Loucy (cell line): ENCODE results near the gene CPHXL2.

Experiments used
- EZH2phosphoT487 ChIP-seq: fragments of 200-600 bp; IDR thresholded peaks from 2 replicates; pipeline ENCODE4 v1.6.1; 2018; ENCODE audit warnings: antibody characterized with exemption, mild to moderate bottlenecking, moderate library complexity, borderline replicate concordance
- TF ChIP-seq, protein P1 (sequence below): fragments of 200-600 bp; sonication (generic); conservative IDR thresholded peaks from 2 replicates; pipeline ENCODE4 v1.5.1; 2014; ENCODE audit warnings: mild to moderate bottlenecking, antibody characterized with exemption, low read length

DNA sequence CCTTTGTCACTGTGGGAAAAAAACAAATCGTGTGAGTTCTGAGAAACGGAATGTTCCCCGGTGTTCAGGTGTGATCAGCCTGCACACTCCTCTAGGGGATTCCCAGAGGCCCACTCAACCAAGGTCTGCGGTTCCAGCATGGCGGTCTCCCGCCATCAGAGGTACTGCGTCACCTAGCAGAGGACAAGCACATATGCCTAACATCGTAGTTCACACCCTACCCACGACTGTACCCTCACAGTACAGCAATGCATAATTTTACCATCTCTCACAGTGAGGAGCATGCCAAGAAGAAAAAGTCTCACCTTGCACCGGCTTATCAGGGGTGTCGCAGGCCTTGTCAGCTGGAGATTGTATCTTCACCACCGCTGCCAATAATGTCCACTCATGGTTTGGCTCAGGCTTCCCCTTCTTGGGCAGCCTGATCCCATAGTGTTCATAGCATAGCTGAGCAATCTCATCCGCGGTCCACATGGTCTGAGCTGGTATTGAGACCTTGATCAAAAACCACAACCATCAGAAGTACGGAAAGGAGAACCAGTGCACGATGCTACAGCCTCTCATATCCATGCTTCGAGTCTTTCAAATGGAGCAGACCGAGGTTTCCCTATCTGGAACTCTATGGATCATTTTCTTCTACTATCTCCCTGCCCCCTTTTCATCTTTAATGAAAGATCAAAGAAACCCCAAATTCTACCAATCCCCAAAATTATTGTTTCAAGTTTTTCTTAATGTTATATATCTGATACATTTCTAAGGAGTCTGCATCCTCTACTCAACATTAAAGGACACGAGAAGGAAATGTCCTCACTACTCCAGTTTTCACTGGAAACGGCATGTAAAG, 56.3 kb downstream of the CPHXL2 start:
- TF ChIP-seq, protein P1, sequence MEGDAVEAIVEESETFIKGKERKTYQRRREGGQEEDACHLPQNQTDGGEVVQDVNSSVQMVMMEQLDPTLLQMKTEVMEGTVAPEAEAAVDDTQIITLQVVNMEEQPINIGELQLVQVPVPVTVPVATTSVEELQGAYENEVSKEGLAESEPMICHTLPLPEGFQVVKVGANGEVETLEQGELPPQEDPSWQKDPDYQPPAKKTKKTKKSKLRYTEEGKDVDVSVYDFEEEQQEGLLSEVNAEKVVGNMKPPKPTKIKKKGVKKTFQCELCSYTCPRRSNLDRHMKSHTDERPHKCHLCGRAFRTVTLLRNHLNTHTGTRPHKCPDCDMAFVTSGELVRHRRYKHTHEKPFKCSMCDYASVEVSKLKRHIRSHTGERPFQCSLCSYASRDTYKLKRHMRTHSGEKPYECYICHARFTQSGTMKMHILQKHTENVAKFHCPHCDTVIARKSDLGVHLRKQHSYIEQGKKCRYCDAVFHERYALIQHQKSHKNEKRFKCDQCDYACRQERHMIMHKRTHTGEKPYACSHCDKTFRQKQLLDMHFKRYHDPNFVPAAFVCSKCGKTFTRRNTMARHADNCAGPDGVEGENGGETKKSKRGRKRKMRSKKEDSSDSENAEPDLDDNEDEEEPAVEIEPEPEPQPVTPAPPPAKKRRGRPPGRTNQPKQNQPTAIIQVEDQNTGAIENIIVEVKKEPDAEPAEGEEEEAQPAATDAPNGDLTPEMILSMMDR, result no peak
- TF ChIP-seq EZH2phosphoT487, result no peak
